Keratinocyte (primary cell): Measurements from ENCODE around the gene GRIN2C. TPM values are rescaled to one million over a fixed set of nuclear protein-coding genes. Genes with fewer than 3 reads are reported as not detected.

Experiments
- DNase-seq: peaks from one replicate; pipeline ENCODE4 v3.0.0-alpha.2; 2011; ENCODE audit warnings: low read depth, missing footprints, low spot score
- FAIRE-seq: peaks from 2 replicates; lab custom pipeline; 2011; peaks lifted over from hg19 to GRCh38; lab: Jason Lieb, UNC
- H2AFZ ChIP-seq: 2 replicates; pipeline ENCODE4 v1.6.0; 2012; ENCODE audit warnings: low read length, control low read depth, inconsistent platforms; ENCODE audit not compliant: control insufficient read depth
- H3K27ac ChIP-seq: 2 replicates; pipeline ENCODE4 v1.5.1; 2011; ENCODE audit warnings: low read length; ENCODE audit not compliant: control insufficient read depth, insufficient read depth
- H3K27me3 ChIP-seq: 3 replicates; pipeline ENCODE4 v1.6.0; 2011; ENCODE audit warnings: low read length; ENCODE audit not compliant: control insufficient read depth, insufficient read depth; ENCODE audit errors: extremely low read depth
- H3K36me3 ChIP-seq, 2 experiments: 2 replicates in 1 of 2; 3 replicates in 1 of 2; pipeline ENCODE4 v1.5.1; 2011; ENCODE audit warnings: low read length in 2 of 2, mild to moderate bottlenecking in 1 of 2; ENCODE audit not compliant: control insufficient read depth in 2 of 2, insufficient read depth in 2 of 2; ENCODE audit errors: extremely low read depth in 1 of 2
- H3K4me1 ChIP-seq: 3 replicates; pipeline ENCODE4 v1.5.1; 2011; ENCODE audit warnings: low read length; ENCODE audit not compliant: control insufficient read depth, insufficient read depth; ENCODE audit errors: extremely low read depth
- H3K4me2 ChIP-seq: 3 replicates; pipeline ENCODE4 v1.6.0; 2011; ENCODE audit warnings: low read depth, low read length; ENCODE audit not compliant: control insufficient read depth, insufficient read depth; ENCODE audit errors: extremely low read depth
- H3K4me3 ChIP-seq, 3 experiments: fragments of 200-600 bp in 1 of 3; sonication (generic) in 1 of 3; 2 replicates in 2 of 3; 3 replicates in 1 of 3; pipeline ENCODE4 v1.5.1; 2011 to 2016; ENCODE audit warnings: low read length in 3 of 3, mild to moderate bottlenecking in 3 of 3, control low read depth in 2 of 3, inconsistent platforms in 1 of 3, low read depth in 1 of 3, mixed read lengths in 1 of 3, mixed run types in 1 of 3, moderate library complexity in 1 of 3; ENCODE audit not compliant: control insufficient read depth in 2 of 3, insufficient read depth in 2 of 3; ENCODE audit errors: extremely low read depth in 1 of 3
- H3K79me2 ChIP-seq: 2 replicates; pipeline ENCODE4 v1.6.0; 2012; ENCODE audit warnings: low read length; ENCODE audit not compliant: control insufficient read depth, insufficient read depth
- H3K9ac ChIP-seq: 3 replicates; pipeline ENCODE4 v1.6.0; 2011; ENCODE audit warnings: low read length; ENCODE audit not compliant: control insufficient read depth, insufficient read depth; ENCODE audit errors: extremely low read depth
- H3K9me1 ChIP-seq: 3 replicates; pipeline ENCODE4 v1.6.0; 2011; ENCODE audit warnings: low read length; ENCODE audit not compliant: control insufficient read depth, insufficient read depth; ENCODE audit errors: extremely low read depth
- H3K9me3 ChIP-seq: 2 replicates; pipeline ENCODE4 v1.5.1; 2012; ENCODE audit warnings: low read depth, low read length; ENCODE audit not compliant: control insufficient read depth
- H4K20me1 ChIP-seq: 3 replicates; pipeline ENCODE4 v1.6.0; 2011; ENCODE audit warnings: low read length; ENCODE audit not compliant: control insufficient read depth, insufficient read depth; ENCODE audit errors: extremely low read depth
- EZH2 ChIP-seq: IDR thresholded peaks from one replicate; pipeline ENCODE4 v1.6.1; 2012; ENCODE audit warnings: inconsistent platforms, mild to moderate bottlenecking, low read length, moderate library complexity
- dilution Hi-C: fragments of 300-500 bp; cut with MboI; formaldehyde crosslinking; loops from one replicate; pipeline ENCODE4 v1.7.0; 2020; ENCODE audit warnings: low sequenced_read_pairs; ENCODE audit not compliant: extremely low pct_ligation_motif_present
- polyA plus RNA-seq, 5 experiments: library from polyadenylated mRNA; depleted of rRNA in 3 of 5; stranded (reverse) in 3 of 5; stranded (forward) in 1 of 5; unstranded in 1 of 5; fragments of >200 nt; gene quantifications; 1 replicate in 1 of 5; 2 replicates in 3 of 5; 3 replicates in 1 of 5; pipeline versions ENCODE4 v1.2.1 to v1.2.3, GENCODE V29; 2011 to 2012; ENCODE audit warnings: missing spikeins in 2 of 5, low read depth in 1 of 5, low replicate concordance in 1 of 5
- TF ChIP-seq, protein P1 (sequence below), 3 experiments: IDR thresholded peaks in 1 of 3; conservative IDR thresholded peaks in 1 of 3; optimal IDR thresholded peaks in 1 of 3; 2 replicates in 2 of 3; 3 replicates in 1 of 3; pipeline versions ENCODE3 to v1.5.1; 2011; ENCODE audit warnings: low read length in 3 of 3, mild to moderate bottlenecking in 3 of 3, moderate library complexity in 2 of 3, control low read depth in 1 of 3, inconsistent platforms in 1 of 3; ENCODE audit not compliant: insufficient read depth in 2 of 3; ENCODE audit errors: extremely low read depth in 1 of 3

The GRIN2C gene
- polyA plus RNA-seq, 1 donor (not counting 4 experiments of a cell fraction or from before 2014, with no cell fraction given), result not detected

DNA sequence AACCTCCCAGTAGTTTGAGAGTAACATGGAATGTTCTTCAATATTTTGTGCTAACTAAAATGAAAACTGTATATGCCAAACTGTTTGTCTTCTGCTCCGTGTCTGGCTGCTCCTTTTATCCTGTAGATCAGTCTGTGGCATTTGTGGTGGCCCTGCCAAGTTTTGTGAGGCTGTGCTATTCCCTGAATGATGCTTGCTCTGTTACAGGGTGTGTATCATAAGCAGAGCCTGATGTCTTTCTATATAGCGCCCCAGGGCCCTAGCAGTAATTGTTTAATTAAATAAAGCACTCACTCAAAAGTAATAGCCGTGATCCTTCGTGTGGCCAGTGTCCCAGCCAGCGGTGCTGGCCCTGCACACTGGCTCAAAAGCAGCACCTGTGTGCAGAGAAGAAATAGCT, 55.7 kb downstream of the GRIN2C start:
- H3K9me3 ChIP-seq, result no peaks in the 10 kb centered on the region
- no peak overlapping the region for H3K9ac ChIP-seq
- peaks cover 0 to 18% of the 10 kb centered on the region in 2 experiments for H3K36me3 ChIP-seq
- H3K4me1 ChIP-seq, result no peaks in the 10 kb centered on the region
- H3K27me3 ChIP-seq, result no peaks in the 10 kb centered on the region
- no peak overlapping the region for H3K4me3 ChIP-seq
- TF ChIP-seq, protein P1, sequence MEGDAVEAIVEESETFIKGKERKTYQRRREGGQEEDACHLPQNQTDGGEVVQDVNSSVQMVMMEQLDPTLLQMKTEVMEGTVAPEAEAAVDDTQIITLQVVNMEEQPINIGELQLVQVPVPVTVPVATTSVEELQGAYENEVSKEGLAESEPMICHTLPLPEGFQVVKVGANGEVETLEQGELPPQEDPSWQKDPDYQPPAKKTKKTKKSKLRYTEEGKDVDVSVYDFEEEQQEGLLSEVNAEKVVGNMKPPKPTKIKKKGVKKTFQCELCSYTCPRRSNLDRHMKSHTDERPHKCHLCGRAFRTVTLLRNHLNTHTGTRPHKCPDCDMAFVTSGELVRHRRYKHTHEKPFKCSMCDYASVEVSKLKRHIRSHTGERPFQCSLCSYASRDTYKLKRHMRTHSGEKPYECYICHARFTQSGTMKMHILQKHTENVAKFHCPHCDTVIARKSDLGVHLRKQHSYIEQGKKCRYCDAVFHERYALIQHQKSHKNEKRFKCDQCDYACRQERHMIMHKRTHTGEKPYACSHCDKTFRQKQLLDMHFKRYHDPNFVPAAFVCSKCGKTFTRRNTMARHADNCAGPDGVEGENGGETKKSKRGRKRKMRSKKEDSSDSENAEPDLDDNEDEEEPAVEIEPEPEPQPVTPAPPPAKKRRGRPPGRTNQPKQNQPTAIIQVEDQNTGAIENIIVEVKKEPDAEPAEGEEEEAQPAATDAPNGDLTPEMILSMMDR (optimal IDR thresholded peaks at IDR 0.05 in 1 of 3, IDR thresholded peaks at IDR 0.05 in 1 of 3, conservative IDR thresholded peaks at IDR 0.05 in 1 of 3; ENCODE audit: extremely low read depth in 1 of 3, insufficient read depth in 2 of 3, low read length in 3 of 3), result no peak
- no peak for TF ChIP-seq EZH2
- no peak for DNase-seq
- H3K4me2 ChIP-seq, result no peak overlapping the region
- H3K9me1 ChIP-seq, result no peaks in the 10 kb centered on the region
- H3K27ac ChIP-seq, result no peak overlapping the region
- H4K20me1 ChIP-seq, result no peaks in the 10 kb centered on the region
- no peak overlapping the region for H2AFZ ChIP-seq
- FAIRE-seq, result no peak
- no peaks in the 10 kb centered on the region for H3K79me2 ChIP-seq
- dilution Hi-C loops, result no loop called here

DNA sequence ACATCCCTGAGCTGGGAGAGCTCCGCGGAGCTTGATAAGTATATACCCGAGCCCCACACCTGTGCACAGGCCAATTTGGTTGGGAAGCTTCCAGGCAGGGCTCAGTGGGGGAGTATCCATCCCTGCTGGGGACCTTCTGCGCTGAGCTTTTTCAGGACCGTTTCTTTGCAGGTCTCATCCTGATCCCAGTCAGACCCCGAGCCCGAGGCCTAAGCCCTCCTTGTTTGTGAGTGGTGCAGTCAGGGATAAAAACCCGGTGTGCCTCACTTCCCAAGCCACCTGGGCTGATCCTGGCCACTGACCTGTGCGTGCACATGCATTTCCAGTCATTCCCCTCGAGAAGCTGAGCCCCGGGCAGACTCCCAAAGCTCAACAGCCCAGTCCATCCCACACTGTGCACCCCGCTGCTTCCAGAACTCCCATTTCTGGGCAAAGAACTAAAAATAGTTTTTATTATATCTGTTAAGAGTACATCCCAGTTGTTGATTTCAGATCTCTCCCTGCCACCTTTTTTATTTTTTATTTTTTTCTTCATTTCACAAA, 56.2 kb downstream of the GRIN2C start:
- Histone ChIP-seq H3K4me3 (no peak overlapping the region), H3K9me1 (no peaks in the 10 kb centered on the region), H4K20me1 (no peaks in the 10 kb centered on the region), H3K4me2 (no peak overlapping the region), H3K9me3 (no peaks in the 10 kb centered on the region), H2AFZ (no peak overlapping the region), H3K27ac (no peak overlapping the region), H3K27me3 (no peaks in the 10 kb centered on the region), H3K9ac (no peak overlapping the region), H3K36me3 (peaks cover 0 to 21% of the 10 kb centered on the region in 2 experiments), H3K4me1 (no peaks in the 10 kb centered on the region), H3K79me2 (no peaks in the 10 kb centered on the region)
- dilution Hi-C loops, result no loop called here
- DNase-seq (no peak), FAIRE-seq (no peak)
- no peak for TF ChIP-seq EZH2
- TF ChIP-seq, protein P1 (optimal IDR thresholded peaks at IDR 0.05 in 1 of 3, IDR thresholded peaks at IDR 0.05 in 1 of 3, conservative IDR thresholded peaks at IDR 0.05 in 1 of 3; ENCODE audit: extremely low read depth in 1 of 3, insufficient read depth in 2 of 3, low read length in 3 of 3), result no peak
